ENCODE measurements around the gene TLR6.
"Not testable (repeated sequence)": the region's sequence is repeated elsewhere in the genome, so short reads cannot be mapped to it uniquely, and the experiment has no call there.

The TLR6 gene

GRCh38 chr4:38785041-38785790 lies 71.4 kb downstream of the TLR6 start:
- DNase-seq = no peak

GRCh38 chr4:38784141-38784540 lies 72.5 kb downstream of the TLR6 start:
- DNase-seq = no peak

GRCh38 chr4:38783109-38783460 lies 73.5 kb downstream of the TLR6 start:
- no peak for DNase-seq

- peak; percentile 90 for DNase-seq
Observed at GRCh38 chr4:38782452-38783108, 74.0 kb downstream of the TLR6 start, which contains the start of gene TLR10. Gene TLR10 (minus strand): TSS chr4:38782990. CDS start chr4:38775590, 7,400 bp downstream.

- DNase-seq = no peak
Observed at GRCh38 chr4:38781854-38782261, 74.8 kb downstream of the TLR6 start.

GRCh38 chr4:38780833-38781484 lies 75.7 kb downstream of the TLR6 start:
- no peak for DNase-seq

GRCh38 chr4:38779790-38780189 lies 76.8 kb downstream of the TLR6 start:
- no peak for DNase-seq

GRCh38 chr4:38777925-38778324 lies 78.7 kb downstream of the TLR6 start:
- not testable (repeated sequence) for DNase-seq

GRCh38 chr4:38775326-38775725 lies 81.3 kb downstream of the TLR6 start:
- DNase-seq = no peak

- DNase-seq = no peak
Observed at GRCh38 chr4:38774181-38774955, 82.2 kb downstream of the TLR6 start.
